ENCODE measurements around the gene MAN1A2. TPM values are rescaled to one million over a fixed set of nuclear protein-coding genes. Genes with fewer than 3 reads are reported as not detected.

MAN1A2 gene
- total and polyA plus RNA-seq, 4 donors: 6.4 to 56.3 (median 25.3) TPM

DNA sequence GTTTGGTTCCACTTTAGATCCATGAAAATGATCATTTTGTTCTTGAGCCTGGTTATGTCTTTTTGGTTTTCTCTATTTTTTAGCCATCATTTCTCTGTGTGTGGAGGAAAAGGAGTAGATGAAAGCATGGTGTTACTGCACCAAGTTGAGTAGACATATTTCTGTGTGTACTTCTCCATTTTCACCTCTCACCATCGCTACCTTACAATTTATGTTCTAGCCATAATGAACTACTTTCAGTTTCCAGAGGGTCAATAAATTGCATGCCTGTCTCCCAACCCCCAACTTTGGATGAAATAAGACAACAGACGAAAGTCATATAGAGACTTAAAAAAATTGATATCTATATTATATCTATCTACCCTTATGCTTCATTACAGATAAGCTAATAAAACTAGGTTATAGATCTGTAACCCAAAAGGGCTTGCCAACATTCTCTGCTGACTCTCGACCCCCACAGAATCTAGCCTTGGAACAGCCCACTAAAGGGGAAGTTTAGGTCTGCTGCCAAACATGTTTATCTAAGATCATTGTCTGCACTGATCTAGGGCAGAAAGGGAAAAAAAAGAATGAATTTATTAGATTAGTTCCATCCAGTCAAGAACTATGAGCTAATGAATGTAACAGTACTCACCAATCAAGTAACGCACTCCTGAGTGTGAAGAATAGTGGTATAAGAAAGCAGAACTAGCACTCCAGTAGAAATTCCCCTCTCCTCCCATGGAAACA is 7.5 kb upstream of the MAN1A2 start:
- H3K4me3 ChIP-seq: no peak overlapping the region
- H3K9me3 ChIP-seq (ENCODE audit: control insufficient read depth in 4 of 4, insufficient read depth in 3 of 4, low read length in 3 of 4): no peaks in the 10 kb centered on the region
- WGBS, 2 donors: 30 to 59% methylated on average over 4 of the region's 4 CpGs
- peaks cover 3 to 9% (median 4%) of the 10 kb centered on the region in 5 donors for H3K4me1 ChIP-seq (ENCODE audit: control insufficient read depth in 5 of 5, insufficient read depth in 5 of 5, low read length in 5 of 5)
- DNase-seq (no peak), ATAC-seq (ENCODE audit: insufficient read depth, low FRiP score) (no peak)
- no peaks in the 10 kb centered on the region for H3K36me3 ChIP-seq (ENCODE audit: control insufficient read depth in 4 of 4, insufficient read depth in 4 of 4, low read length in 4 of 4)
- no peaks in the 10 kb centered on the region for H3K27me3 ChIP-seq (ENCODE audit: control insufficient read depth in 3 of 3, insufficient read depth in 3 of 3, low read length in 2 of 3)
- TF ChIP-seq, protein P1, sequence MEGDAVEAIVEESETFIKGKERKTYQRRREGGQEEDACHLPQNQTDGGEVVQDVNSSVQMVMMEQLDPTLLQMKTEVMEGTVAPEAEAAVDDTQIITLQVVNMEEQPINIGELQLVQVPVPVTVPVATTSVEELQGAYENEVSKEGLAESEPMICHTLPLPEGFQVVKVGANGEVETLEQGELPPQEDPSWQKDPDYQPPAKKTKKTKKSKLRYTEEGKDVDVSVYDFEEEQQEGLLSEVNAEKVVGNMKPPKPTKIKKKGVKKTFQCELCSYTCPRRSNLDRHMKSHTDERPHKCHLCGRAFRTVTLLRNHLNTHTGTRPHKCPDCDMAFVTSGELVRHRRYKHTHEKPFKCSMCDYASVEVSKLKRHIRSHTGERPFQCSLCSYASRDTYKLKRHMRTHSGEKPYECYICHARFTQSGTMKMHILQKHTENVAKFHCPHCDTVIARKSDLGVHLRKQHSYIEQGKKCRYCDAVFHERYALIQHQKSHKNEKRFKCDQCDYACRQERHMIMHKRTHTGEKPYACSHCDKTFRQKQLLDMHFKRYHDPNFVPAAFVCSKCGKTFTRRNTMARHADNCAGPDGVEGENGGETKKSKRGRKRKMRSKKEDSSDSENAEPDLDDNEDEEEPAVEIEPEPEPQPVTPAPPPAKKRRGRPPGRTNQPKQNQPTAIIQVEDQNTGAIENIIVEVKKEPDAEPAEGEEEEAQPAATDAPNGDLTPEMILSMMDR (IDR thresholded peaks at IDR 0.05; ENCODE audit: control extremely low read depth, extremely low read depth): no peak
- H3K9ac ChIP-seq (ENCODE audit: insufficient read depth in 1 of 2, low read length in 2 of 2): no peak overlapping the region
- H3K27ac ChIP-seq (ENCODE audit: low read depth in 1 of 2, low read length in 1 of 2): no peak overlapping the region

DNA sequence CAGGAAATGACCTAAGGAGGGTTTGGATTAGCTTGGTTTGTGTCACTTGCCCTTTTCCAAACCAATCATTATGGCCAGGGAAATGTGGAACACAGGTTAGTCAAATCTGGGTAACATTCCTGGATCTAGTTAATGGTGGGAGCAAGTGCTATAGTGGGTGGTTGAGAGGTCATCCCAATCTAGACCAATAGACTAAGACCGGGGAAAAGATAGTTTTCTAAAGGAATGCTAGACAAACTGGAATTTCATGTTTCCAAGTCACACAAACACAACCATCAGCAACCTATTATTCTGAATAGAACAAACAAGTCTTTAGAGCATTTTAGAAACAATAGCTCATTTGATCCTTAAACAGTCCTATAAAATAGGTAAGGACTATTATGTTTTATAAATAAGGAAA is 4.3 kb upstream of the MAN1A2 start:
- TF ChIP-seq, protein P1 (IDR thresholded peaks at IDR 0.05; ENCODE audit: control extremely low read depth, extremely low read depth): no peak
- no peaks in the 10 kb centered on the region for H3K9me3 ChIP-seq (ENCODE audit: control insufficient read depth in 4 of 4, insufficient read depth in 3 of 4, low read length in 3 of 4)
- no peaks in the 10 kb centered on the region for H3K36me3 ChIP-seq (ENCODE audit: control insufficient read depth in 4 of 4, insufficient read depth in 4 of 4, low read length in 4 of 4)
- 33 to 54% methylated on average over 1 of the region's 1 CpG for WGBS, 2 donors
- peaks cover 3 to 17% (median 13%) of the 10 kb centered on the region in 5 donors for H3K4me1 ChIP-seq (ENCODE audit: control insufficient read depth in 5 of 5, insufficient read depth in 5 of 5, low read length in 5 of 5)
- no peaks in the 10 kb centered on the region for H3K27me3 ChIP-seq (ENCODE audit: control insufficient read depth in 3 of 3, insufficient read depth in 3 of 3, low read length in 2 of 3)
- H3K9ac ChIP-seq (ENCODE audit: insufficient read depth in 1 of 2, low read length in 2 of 2): no peak overlapping the region
- DNase-seq: no peak
- no peak for ATAC-seq (ENCODE audit: insufficient read depth, low FRiP score)
- no peak overlapping the region for H3K4me3 ChIP-seq
- H3K27ac ChIP-seq (ENCODE audit: low read depth in 1 of 2, low read length in 1 of 2): no peak overlapping the region

DNA sequence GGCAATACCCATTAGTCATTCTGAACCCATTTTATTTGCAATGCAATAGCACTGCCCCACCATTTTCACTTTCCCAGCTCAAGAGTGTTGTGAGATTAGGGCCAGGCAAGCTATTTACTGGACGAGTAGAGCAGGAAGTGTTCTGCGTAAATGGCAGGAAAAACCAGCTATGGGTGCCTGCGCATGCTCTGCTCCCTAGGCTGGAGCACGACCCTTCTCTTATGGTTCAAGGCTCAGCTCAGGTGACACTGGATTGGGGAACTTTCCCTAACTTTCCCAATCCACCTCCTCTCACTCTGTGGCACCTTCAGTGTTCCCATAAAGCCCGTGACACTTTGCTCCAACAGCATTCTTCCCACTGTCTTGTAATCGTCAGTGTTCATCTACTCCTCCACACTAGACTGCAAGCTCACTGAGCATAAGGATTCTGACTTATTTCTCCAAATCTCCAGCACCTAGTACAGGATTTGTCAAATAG is 3.6 kb upstream of the MAN1A2 start:
- 53 to 79% methylated on average over 6 of the region's 6 CpGs for WGBS, 2 donors
- Histone ChIP-seq H3K9ac (ENCODE audit: insufficient read depth in 1 of 2, low read length in 2 of 2) (no peak overlapping the region), H3K27me3 (ENCODE audit: control insufficient read depth in 3 of 3, insufficient read depth in 3 of 3, low read length in 2 of 3) (no peaks in the 10 kb centered on the region), H3K36me3 (ENCODE audit: control insufficient read depth in 4 of 4, insufficient read depth in 4 of 4, low read length in 4 of 4) (no peaks in the 10 kb centered on the region), H3K9me3 (ENCODE audit: control insufficient read depth in 4 of 4, insufficient read depth in 3 of 4, low read length in 3 of 4) (no peaks in the 10 kb centered on the region), H3K4me3 (no peak overlapping the region), H3K4me1 (ENCODE audit: control insufficient read depth in 5 of 5, insufficient read depth in 5 of 5, low read length in 5 of 5) (peaks cover 3 to 21% (median 13%) of the 10 kb centered on the region in 5 donors), H3K27ac (ENCODE audit: low read depth in 1 of 2, low read length in 1 of 2) (peak overlapping the region in 1 of 2 donors; percentile 47)
- TF ChIP-seq, protein P1 (IDR thresholded peaks at IDR 0.05; ENCODE audit: control extremely low read depth, extremely low read depth): no peak
- ATAC-seq (ENCODE audit: insufficient read depth, low FRiP score) (no peak), DNase-seq (peak in 2 of 3 donors; percentile 4 to 30)

Data from lung (tissue), 12 donors.